NCI-H82 treated with DMSO at 0.1 percent for 48 hours (cell line): Measurements from ENCODE around the gene THBS4.

Experiments
- DNase-seq: peaks from one replicate; lab custom pipeline; 2025; ENCODE audit not compliant: unreplicated experiment; lab: John Stamatoyannopoulos, UW

Gene THBS4

DNA sequence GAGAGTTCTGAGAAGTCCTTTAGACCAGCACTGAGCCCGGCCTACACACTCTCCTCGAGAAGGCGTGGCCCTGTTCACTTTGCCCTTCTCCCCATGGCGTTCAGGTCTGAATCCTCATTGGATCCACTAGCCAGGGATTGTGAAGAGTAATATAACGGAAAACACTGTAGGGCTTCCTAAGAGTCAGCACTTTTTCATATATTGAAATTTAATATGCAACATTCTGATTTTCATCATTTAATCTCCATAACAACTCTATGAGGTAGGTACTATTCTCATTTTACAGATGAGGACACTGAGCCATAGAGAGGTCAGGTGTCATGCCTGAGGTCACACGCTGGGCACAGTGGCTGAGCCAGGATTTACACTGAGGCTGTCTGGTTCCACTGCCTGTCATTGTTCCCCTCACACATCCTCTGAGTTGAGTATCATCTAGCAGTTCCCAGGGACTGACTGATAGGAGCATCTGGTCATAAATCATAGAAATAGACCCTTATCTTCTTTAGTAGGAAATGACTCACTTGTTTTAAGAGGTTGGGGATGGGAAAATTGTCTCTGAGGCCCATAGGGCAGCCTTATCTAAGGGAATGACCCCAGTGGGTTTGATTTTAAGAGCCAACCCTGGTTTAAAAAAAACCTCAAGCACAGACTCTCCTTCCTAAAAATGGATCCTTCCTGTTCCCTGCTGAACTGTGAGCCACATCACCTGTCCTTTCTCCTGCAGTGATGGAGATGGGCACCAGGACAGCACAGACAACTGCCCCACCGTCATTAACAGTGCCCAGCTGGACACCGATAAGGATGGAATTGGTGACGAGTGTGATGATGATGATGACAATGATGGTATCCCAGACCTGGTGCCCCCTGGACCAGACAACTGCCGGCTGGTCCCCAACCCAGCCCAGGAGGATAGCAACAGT lies 41.2 kb downstream of the THBS4 start:
- no peak for DNase-seq

DNA sequence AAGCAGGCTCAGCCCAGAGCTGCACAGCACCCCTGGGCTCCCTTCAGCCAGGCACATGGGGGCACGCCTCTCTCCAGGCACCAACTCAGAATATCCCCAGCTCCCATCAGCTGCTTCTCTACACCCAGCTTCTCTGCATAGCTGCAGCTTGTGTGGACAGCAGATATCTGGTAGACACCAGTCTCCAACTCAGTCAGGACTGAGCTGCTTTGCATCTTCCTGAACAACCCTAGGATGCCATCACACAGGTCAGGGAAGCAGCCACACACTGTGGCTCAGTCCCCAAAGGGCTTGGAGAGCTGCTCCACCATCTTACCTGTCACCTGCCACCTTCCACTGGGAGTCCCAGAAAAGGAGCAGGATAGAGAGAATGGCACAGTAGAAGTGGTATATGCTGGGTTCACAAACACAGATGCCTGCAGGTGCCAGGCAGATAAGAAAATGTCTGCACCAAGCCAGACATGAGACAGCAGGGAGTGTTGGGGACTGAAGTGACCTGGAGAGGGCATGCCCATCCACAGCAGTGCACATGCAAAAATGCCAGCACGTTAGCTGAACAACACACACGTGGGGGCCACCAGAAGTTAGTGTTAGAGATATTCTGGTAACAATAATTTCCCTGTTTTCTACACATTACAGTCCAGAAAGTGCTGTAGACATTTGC lies 42.0 kb downstream of the THBS4 start:
- no peak for DNase-seq

DNA sequence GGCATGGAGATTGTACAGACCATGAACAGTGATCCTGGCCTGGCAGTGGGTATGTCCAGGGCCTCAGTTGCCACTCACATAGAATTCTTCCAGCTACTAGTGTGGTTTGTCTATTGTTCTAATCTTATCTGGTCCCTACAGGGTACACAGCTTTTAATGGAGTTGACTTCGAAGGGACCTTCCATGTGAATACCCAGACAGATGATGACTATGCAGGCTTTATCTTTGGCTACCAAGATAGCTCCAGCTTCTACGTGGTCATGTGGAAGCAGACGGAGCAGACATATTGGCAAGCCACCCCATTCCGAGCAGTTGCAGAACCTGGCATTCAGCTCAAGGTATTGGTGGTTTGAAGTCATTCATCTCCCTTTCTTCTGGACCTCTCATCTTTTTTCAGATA lies 43.8 kb downstream of the THBS4 start:
- no peak for DNase-seq

DNA sequence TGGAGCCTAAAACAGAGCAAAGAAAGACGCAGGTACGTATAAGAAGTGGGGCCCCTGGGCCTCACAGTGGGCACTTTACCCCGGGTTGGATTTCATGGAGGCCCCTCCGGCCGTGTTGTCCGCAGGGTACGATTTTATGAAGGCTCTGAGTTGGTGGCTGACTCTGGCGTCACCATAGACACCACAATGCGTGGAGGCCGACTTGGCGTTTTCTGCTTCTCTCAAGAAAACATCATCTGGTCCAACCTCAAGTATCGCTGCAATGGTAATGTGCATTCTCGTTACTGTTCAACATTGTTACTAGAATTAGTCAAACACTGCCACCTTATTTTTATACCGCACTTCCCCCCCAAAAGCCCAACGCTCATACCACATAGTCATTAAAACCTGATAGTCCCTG lies 47.1 kb downstream of the THBS4 start:
- DNase-seq: no peak

DNA sequence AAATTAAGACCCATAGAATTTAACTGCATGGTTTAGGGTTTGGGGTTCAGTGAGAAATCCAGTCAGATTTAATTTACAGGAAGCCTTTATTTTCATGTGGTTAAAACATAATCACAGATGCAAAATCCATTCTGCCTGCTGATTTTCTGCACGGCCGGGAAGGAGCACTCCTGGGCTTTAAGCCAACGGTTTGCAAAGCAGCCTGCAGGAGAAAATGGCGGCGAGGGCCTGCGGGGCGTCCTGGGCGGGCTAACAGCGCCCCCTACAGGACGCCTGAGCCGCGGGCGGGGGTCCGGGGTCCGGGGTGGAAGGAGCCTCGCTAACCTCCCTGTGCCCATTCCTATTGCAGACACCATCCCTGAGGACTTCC lies 47.6 kb downstream of the THBS4 start:
- peak; percentile 41 for DNase-seq

DNA sequence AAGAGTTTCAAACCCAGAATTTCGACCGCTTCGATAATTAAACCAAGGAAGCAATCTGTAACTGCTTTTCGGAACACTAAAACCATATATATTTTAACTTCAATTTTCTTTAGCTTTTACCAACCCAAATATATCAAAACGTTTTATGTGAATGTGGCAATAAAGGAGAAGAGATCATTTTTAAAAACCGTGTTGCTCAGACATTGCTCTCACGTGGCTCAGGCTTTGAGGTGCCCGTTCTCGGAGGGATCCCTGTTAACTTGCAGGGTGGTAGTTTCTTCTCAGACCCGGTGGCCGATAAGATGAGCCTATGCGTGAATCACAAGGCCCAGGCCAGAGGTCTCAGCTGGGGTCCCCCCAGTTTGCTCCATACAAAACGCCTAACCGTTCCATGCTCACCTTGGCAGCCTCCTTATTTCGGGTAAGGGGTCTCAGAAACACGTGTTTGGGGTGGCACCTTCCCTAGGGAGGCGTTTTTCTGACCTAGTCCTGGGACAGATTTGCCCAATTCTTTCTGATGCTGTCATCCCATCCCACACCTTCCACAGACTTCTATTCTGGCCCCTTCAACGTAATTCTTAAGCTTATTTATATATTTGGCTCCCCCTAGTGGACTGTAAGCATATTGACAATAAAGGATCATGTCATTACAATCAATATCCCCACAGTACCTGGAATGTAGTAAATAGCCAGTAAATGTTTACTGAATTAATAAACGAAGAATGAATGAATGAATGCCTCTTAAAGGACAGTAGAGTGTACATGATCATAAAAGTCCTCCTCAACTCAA lies 48.1 kb downstream of the THBS4 start:
- peak; percentile 74 for DNase-seq

DNA sequence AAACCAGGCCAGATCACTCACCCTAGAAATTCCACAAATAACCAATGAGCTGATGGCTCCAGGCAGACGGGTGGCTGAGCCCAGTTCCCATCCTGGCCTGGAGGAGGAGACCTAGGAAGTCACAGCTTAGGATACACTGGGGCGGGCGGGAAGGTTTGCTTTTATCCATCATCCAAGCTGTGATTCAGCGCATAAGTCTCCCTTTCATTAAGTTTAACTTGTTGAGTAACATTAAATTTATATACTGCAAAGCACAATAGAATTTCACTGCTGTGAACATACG lies 55.7 kb downstream of the THBS4 start:
- DNase-seq: no peak

DNA sequence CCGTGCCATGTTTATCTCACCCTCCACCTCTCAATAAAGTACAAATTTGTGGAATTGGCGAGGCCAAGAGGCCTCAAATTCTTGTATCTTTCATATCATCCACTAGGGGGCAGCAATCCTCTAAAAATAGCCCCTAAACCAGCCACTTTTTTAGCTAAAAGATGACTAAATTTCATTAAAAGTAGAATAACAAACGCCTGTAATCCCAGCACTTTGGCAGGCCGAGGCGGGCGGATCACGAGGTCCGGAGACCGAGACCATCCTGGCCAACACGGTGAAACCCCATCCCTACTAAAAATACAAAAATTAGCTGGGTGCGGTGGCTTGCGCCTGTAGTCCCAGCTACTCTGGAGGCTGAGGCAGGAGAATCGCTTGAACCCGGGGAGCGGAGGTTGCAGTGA lies 56.6 kb downstream of the THBS4 start:
- DNase-seq: peak; percentile 15

DNA sequence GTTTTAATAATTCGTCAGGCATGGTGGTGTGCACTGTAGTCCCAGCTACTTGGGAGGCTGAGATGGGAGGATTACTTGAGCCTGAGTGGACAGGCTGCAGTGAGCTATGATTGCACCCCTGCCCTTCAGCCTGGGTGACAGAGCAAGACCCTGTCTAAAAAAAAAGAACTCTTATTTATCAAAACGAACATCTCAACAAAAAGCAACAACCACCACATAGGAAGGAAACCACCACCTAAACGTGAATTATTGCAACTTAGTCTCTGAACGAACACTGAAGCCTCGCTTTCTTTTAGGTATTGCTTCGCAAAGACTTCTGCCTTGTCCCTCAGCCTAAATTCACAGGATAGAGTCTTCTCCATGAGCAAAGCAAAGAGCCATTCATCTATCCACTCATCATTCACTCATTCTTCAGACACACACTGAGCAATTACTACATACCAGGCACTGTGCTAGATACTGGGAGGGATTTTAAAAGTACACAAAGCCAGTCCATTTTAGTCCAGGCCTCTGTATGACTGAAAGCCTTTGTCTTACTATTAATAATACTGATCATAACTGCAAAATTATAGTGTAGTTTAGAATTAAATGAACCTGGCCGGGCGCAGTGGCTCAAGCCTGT lies 57.4 kb downstream of the THBS4 start:
- DNase-seq: no peak

DNA sequence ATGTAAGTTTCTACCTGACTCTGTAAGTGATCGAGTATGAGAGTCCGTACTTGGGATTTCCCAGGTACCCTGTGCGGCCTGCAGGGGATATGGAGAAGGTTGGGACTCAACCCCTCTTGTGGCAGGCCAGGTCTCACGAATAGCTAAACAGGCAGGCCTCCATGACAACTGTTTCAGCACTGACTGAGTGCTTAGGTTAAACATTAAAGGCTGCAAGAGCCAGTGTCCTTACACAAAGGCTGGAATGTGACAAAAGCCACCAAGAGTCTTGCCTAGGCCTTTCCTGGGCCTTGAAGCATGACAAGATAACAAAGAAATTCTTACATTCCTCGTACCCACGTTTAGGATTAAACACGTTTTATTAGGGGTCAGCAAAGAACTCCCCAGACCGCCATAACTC lies 58.6 kb downstream of the THBS4 start:
- DNase-seq: no peak

DNA sequence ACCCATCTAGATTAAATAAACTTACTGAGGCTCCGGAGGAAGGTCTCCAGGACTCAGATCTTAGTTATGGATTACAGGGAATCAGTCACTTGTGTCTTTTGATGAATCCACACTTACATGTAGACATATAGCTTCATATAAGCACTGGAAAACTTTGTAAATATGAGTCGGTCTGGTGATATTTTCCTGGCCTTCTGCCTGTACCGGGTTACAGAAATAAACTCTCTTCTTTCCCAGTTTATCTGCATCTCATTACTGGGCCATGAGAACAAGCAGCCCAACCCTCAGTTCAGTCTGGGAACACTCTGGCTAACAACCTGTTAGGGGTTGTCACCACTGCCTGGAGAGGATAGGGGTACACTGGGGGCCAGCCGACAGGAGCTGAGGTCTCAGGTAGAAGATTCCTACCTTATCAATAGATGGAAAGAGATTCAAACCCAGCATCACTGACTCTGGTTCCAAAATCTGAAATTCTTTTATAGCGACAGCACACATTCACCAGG lies 59.1 kb downstream of the THBS4 start:
- DNase-seq: no peak

DNA sequence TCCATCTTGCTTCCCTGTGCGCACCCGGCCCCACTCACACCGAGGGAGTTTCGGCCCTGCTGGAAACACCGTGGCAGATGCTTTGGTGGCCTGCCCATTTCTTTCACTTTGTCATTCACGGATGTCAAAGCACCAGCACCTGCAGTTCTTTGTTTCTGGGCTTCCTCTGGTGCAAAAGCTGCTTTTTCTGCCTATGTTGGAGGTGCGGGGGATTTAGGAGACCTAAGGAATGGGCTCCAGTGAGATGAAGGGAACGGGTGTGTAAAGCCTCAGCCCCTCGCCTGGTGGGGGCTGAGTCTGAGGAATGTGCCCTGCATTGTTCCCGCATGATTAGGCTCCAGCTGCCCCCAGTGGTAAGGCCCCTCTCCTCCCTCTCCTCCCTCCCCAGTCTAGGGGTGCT lies 62.3 kb downstream of the THBS4 start:
- no peak for DNase-seq

DNA sequence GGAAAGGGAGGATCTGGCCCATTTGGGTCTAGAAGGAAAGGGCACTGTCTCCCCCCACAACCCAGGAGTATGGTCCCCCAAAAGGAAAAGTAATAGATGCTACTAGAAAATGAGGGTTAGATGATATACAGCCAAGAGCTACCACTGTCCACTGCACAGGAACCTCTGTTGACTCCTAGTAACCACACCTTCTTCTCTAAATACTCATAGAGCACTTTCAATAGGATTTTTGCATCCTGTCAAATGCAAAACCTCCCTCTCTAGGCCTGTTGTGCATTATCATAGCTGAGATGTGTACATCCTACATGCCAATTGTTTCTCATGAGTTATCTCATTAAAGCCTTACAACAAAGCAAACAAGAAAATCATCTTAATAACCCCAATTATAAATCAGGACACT lies 66.8 kb downstream of the THBS4 start:
- DNase-seq: no peak

DNA sequence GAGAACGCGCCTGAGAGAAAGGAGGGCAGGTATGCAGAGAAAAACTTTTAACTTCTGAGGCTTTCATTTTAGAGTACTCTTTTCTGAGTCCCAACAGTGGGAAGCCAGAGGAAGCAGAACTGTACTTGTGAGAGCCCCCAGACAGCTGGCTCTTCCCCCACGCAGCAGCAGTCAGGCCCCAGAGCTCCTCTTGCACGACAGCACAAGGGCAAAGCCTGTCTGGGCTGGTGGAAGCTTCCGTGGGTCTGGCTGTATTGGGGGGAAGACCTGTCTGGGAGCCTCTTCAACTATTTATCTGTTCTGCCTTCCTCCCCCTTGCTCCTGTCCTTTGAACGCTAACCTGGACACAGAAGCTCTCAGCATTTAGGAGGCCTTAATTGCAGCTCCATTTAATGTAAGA lies 68.2 kb downstream of the THBS4 start:
- DNase-seq: no peak

DNA sequence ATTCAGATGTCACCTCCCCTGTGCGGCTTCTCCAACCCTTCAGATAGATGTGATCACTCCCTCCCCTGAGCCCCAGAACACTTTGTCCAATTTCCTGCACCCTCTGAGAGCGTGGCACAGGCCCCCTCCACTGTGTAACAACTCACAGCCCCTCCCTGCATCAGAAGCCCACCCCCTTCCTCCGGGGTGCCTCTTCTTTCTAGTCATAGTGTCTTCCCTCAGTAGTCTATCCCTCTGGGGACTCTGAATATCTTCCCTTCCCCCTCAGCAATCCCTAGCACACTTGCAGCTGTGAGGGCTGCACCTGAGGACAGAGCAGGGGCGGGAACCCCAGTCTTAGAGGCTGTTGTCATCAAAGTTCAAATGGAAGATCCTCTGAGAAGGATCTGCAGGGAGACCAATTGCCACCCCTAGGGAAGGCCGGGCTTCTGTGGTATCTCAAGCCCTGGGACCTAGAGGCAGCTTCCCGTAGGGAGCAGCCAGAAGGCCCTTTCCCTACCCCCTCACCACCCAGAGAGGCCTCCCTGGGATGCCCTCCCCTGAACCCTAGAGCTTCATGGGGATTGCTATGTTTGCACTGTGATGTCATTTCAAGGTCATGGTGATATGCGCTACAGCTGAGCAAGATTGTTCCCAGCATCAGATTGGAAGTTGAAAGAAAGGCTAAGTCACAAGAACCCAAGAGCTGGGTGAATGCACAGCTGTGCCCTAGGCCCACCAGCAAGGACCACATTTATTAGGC lies 70.7 kb downstream of the THBS4 start:
- DNase-seq: no peak

DNA sequence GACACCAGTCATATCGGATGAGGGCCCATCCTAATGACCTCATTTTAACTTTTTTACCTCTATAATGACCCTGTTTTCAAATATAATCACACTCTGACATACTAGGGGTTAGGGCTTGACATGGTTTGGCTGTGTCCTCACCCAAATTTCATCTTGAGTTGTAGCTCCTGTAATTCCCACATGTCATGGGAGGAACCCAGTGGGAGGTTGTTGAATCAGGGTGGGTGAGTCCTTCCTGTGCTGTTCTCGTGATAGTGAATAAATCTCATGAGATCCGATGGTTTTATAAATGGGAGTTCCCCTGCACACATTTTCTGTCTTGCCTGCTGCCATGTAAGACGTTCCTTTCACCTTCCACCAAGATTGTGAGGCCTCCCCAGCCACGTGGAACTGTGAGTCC lies 71.8 kb downstream of the THBS4 start:
- DNase-seq: no peak

DNA sequence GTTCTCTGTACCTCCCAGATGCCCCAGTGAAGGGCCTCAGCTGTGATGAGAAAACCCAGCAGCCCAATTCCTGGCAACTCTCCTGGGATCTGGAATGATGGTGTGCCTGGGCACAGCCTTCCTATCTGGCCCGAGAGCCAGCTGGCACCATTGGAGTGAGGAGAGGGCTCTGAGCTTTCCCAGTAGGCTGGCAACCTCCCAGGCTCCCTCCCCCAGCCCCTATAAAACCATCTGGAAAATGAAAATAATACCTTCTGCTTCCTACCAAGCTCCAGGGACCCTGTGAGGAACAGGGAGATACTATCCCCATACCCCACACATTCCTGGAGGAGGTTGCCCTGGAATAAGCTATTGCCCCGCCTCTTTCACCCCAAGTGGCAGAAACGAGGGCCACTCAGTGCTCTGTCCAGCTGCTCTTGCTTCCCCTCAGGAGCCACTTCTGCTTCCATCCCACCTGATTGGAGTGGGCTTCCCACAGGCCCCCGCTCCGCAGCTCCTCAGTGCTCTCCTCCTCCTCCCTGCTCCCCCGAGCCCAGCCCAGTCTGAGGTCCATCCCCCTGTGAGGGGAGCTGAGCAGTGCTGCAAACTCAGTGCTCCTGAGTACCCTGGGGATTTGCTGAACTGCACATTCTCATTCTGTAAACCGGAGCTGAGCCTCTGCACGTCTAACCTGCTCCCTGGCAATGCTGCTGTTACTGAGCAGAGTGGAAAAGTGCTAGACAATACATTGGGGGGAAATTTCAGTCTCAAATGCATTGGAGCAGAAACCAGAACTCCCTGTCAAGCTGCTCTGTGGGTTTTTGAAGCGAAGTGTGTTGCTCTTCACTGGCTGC lies 74.7 kb downstream of the THBS4 start:
- no peak for DNase-seq

DNA sequence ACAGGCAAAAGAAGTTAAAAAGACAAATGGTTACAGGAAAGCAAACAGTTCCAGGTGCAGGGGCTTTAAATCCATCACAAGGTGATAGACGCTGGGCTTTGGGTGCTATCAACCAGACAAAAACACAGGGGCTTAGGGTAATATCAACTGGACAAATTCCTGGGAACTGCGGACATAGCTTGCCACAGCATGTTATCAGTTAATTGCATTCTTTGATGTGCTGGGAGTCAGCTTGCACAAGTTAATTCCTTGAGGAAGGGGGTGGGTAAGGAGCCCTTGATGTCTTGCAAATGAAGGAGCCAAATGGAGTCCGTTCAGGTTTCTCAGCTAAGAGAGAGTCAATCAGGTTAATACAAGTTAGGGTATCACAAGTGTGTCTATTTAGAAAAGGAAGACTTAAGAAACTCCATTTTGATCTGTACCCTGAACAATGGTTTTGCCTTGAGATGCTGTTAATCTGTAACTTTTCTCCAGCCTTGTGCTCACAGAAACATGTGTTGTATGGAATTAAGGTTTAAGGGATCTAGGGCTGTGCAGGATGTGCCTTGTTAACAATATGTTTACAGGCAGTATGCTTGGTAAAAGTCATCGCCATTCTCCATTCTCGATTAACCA lies 76.3 kb downstream of the THBS4 start:
- DNase-seq: peak; percentile 1

DNA sequence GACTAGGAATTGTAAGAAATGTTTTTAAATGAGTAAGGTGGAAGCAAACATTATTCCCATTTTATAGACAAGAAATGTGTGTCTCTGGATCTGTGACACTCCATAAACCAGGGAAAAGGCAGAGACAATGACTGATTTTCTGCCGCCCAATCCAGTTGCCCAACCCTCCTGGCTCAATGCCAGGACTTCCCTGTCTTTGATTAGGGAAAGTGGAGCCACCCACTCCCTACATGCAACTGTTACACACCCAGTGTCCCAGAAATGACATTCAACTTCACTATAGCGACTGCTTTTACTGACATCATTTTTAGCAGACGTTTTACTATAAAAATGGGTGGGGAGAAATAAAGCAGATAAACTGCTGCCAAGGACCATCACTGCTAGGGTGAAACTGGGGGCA lies 79.7 kb downstream of the THBS4 start:
- no peak for DNase-seq
